ENCODE results near the gene GRIN3A.

GRCh38 chr9:101739311-101739710 is 864 bp upstream of the GRIN3A start:
- TF ChIP-seq POLR2AphosphoS5 (IDR thresholded peaks at IDR 0.05): no peak
- TF ChIP-seq CTCF (IDR thresholded peaks at IDR 0.05): no peak
- TF ChIP-seq EP300 (IDR thresholded peaks at IDR 0.05): no peak
